RWPE1 (cell line): Measurements from ENCODE around the gene LPIN3.
A peak's percentile ranks its signal among the peaks of the same experiment; 100 is the strongest.

ENCODE experiments used
- CTCF ChIA-PET: fragments of 350-600 bp; sonication (Branson Sonifier 250); formaldehyde crosslinking; extraction: SDS; loops from one replicate; lab custom pipeline; 2021; lab: Yijun Ruan, JAX
- POLR2A ChIA-PET: fragments of 400-600 bp; formaldehyde crosslinking; extraction: SDS; loops from one replicate; lab custom pipeline; 2020; ENCODE audit warnings: antibody characterized with exemption; ENCODE audit not compliant: low non-redundant PET; lab: Yijun Ruan, JAX
- DNase-seq: peaks from one replicate; pipeline ENCODE4 v3.0.0; 2012; ENCODE audit warnings: low spot score
- H3K27ac ChIP-seq: fragments of 450-650 bp; 2 replicates; pipeline ENCODE4 v1.5.1; 2017
- TF ChIP-seq, protein P1 (sequence below): fragments of 450-650 bp; conservative IDR thresholded peaks from 2 replicates; pipeline ENCODE4 v1.5.1; 2017; ENCODE audit warnings: low read depth, mild to moderate bottlenecking

The LPIN3 gene

GRCh38 chr20:41320441-41320840, 20.2 kb upstream of the LPIN3 start:
- CTCF ChIA-PET: interaction anchor here (1.6 kb wide), 1 partner anchor 19 kb away, joined by 4 read pairs; no protein-coding TSS in a partner anchor
- POLR2A ChIA-PET: no interaction called here
- TF ChIP-seq, protein P1, sequence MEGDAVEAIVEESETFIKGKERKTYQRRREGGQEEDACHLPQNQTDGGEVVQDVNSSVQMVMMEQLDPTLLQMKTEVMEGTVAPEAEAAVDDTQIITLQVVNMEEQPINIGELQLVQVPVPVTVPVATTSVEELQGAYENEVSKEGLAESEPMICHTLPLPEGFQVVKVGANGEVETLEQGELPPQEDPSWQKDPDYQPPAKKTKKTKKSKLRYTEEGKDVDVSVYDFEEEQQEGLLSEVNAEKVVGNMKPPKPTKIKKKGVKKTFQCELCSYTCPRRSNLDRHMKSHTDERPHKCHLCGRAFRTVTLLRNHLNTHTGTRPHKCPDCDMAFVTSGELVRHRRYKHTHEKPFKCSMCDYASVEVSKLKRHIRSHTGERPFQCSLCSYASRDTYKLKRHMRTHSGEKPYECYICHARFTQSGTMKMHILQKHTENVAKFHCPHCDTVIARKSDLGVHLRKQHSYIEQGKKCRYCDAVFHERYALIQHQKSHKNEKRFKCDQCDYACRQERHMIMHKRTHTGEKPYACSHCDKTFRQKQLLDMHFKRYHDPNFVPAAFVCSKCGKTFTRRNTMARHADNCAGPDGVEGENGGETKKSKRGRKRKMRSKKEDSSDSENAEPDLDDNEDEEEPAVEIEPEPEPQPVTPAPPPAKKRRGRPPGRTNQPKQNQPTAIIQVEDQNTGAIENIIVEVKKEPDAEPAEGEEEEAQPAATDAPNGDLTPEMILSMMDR: no peak
- no peak overlapping the region for H3K27ac ChIP-seq
- DNase-seq: no peak

DNA sequence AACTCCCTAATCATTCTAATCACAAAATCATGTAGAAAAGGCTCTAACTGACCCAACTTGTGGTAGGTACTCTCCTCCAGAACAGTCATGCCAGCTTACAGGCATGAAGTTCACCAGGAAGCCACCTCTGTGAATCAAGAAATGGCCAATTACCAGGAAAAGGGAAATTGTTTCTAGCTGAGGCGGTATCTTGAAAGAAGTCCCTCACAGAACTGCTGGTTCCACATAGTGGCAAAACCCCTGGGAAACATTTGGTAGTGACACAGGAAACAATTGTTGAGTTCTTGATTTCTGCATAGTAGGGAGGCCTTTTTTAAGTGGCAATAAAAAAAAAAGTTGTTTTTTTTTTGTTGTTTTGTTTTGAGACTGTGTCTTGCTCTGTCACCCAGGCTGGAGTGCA, 19.6 kb upstream of the LPIN3 start:
- ChIA-PET CTCF (interaction anchor here (1.6 to 1.9 kb wide), 2 partner anchors 18 to 148 kb away, joined by 4 to 6 read pairs; no protein-coding TSS in a partner anchor), POLR2A (no interaction called here)
- peak overlapping the region; percentile 30 for H3K27ac ChIP-seq
- TF ChIP-seq, protein P1: no peak
- no peak for DNase-seq

DNA sequence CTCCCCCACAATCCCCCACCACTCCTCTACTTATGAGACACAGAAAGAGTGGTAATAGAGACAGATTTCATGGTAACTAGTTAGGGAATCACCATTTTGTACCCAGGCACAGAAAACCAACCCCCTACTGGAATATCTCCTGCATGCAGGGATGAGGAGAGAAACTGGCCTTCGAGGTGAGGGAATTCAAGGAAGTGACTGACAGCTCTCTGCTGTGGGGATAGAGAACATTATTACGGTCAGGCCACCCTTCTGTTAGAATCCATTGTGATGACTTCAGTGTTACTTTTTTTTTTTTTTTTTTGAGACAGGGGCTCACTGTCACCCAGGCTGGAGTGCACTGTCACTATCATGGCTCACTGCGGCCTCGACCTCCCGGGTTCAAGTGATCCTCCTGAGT, 13.4 kb upstream of the LPIN3 start:
- TF ChIP-seq, protein P1: no peak

DNA sequence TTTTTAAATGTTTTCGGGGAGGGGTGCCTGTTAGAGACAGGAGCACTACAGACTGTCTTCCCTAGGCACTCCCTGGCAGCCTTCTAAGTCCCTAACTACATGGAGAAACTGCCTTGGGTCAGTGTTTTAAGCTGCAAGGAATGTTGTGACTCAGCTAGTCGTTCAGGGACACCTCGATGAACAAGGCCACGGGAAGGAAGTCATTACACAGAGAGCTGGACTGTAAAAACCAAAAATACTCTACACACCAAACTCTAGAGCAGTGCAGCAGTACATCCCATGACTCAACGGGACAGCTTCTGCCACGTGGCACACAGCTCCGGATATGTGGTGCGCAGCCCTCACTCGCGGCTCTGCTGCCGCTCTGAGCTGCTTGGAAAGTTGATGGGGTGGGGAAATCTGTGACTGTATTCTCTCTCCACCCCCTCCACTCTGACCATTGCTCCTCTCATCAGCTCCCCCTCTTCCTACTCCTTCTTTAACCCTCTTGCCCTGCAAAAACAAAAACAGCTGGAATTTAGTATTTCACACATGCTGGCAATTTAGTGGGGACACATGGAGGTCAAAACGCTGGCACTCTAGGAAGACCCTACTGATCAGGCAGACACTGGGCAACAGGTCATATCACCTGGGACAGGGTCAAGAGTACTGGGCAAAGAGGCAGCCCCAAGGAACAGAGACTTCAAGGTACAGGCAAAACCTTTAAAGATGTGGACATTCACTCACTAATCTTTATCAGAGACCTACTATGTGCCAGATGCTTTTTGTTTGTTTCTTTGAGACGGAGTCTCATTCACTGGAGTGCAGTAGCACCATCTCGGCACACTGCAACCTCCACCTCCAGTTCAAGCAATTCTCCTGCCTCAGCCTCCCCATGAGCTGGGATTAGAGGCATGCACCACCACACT, 10.9 kb upstream of the LPIN3 start:
- TF ChIP-seq, protein P1: no peak
- ChIA-PET POLR2A (interaction anchor here (1.6 kb wide), 1 partner anchor 13 kb away, joined by 6 read pairs; the partner anchor contains the start of gene ZHX3), CTCF (interaction anchor here (0.6 to 0.9 kb wide), 4 partner anchors 20 to 1897 kb away, joined by 3 to 5 read pairs (median 4); no protein-coding TSS in a partner anchor)
- DNase-seq: peak; percentile 94
- H3K27ac ChIP-seq: peak overlapping the region; percentile 90

More for the DNA sequence above, 13.4 kb upstream of the LPIN3 start:
- ChIA-PET POLR2A (interaction anchor here (0.7 kb wide), 1 partner anchor 10 kb away, joined by 4 read pairs; the partner anchor contains the start of gene ZHX3), CTCF (interaction anchor here (0.6 to 1.3 kb wide), 7 partner anchors 12 to 1529 kb away, joined by 3 to 6 read pairs (median 3); no protein-coding TSS in a partner anchor)
- no peak for DNase-seq
- H3K27ac ChIP-seq: no peak overlapping the region

- POLR2A ChIA-PET: no interaction called here
- TF ChIP-seq, protein P1: no peak
- peak overlapping the region; percentile 90 for H3K27ac ChIP-seq
- CTCF ChIA-PET: interaction anchor here (1.0 kb wide), 1 partner anchor 9 kb away, joined by 6 read pairs; no protein-coding TSS in a partner anchor
- DNase-seq: no peak
These were observed 10.3 kb upstream of the LPIN3 start for GRCh38 chr20:41330343-41330720.

- ChIA-PET POLR2A (no interaction called here), CTCF (interaction anchor here (0.6 to 1.0 kb wide), 2 partner anchors 8 to 158 kb away, joined by 3 to 6 read pairs; no protein-coding TSS in a partner anchor)
- no peak for DNase-seq
- TF ChIP-seq, protein P1: no peak
- no peak overlapping the region for H3K27ac ChIP-seq
These were observed 9.7 kb upstream of the LPIN3 start for GRCh38 chr20:41330941-41331340.
